ENCODE data around the gene TES.
A peak's percentile ranks its signal among the peaks of the same experiment; 100 is the strongest.

Gene TES

DNA sequence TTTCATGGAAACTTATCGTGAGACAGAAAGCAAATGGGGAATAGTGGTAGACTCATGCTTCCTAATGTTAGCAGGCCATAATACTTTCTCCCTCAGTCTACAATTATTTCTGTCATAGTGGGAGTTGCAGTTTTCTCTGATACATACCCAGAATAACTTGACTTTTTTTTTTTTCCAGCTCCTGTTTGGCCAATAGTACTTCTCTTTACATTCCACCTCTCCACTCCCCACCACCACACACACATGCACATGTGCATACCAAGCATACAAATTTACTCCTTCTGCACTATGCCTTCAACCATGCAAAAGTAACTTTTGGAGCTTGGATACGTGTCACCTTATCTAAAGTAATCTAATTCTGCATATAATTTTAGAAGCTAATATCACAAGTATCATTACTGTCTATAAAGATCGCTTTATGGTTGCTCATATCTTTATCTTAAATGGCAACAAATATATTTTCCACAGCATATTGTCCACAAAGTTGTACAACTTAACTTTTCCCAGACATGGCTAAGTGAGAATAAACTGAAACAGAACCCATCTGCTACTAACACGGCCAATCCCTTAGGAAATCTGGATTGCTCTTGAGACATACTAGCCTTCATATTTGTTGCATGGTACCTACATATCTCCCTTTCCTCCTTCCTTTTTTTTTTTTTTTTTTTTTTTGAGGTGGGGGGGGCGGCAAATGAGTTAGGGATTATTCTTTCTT lies 49.0 kb downstream of the TES start:
- TF ChIP-seq, protein P1, sequence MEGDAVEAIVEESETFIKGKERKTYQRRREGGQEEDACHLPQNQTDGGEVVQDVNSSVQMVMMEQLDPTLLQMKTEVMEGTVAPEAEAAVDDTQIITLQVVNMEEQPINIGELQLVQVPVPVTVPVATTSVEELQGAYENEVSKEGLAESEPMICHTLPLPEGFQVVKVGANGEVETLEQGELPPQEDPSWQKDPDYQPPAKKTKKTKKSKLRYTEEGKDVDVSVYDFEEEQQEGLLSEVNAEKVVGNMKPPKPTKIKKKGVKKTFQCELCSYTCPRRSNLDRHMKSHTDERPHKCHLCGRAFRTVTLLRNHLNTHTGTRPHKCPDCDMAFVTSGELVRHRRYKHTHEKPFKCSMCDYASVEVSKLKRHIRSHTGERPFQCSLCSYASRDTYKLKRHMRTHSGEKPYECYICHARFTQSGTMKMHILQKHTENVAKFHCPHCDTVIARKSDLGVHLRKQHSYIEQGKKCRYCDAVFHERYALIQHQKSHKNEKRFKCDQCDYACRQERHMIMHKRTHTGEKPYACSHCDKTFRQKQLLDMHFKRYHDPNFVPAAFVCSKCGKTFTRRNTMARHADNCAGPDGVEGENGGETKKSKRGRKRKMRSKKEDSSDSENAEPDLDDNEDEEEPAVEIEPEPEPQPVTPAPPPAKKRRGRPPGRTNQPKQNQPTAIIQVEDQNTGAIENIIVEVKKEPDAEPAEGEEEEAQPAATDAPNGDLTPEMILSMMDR (IDR thresholded peaks at IDR 0.05; ENCODE audit: insufficient read depth, low read depth, low read length, missing control alignments) = no peak
- no peak overlapping the region for H3K4me3 ChIP-seq (ENCODE audit: low read depth, low read length)
- no peak for DNase-seq (ENCODE audit: low read depth)

DNA sequence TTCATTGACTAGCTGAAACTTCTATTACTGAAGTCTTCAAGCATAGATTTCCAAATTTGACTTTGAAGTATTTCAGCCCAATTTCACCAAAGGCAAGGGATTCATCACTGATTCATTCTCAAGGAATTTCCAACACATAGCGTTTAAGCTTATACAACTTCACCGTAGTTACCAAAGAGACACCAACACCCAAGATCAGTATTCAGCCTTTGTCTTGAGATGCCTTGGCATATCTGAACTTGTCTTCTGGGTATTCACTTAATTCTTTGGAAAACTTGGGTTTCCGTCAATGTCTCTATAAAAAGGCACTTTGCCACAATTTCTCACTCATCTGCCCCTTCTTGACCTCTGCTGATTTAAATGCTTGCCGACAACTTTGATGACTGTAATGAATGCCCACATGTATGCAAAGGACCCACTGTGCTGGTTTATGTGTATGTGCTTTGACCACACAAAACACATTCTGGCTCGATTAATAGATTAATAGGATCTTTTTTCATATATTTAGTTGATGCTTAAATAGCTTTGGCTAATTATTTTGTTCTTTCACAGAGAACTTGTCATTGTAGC lies 49.6 kb downstream of the TES start:
- TF ChIP-seq, protein P1 (IDR thresholded peaks at IDR 0.05; ENCODE audit: insufficient read depth, low read depth, low read length, missing control alignments) = no peak
- no peak overlapping the region for H3K4me3 ChIP-seq (ENCODE audit: low read depth, low read length)
- DNase-seq (ENCODE audit: low read depth) = no peak

DNA sequence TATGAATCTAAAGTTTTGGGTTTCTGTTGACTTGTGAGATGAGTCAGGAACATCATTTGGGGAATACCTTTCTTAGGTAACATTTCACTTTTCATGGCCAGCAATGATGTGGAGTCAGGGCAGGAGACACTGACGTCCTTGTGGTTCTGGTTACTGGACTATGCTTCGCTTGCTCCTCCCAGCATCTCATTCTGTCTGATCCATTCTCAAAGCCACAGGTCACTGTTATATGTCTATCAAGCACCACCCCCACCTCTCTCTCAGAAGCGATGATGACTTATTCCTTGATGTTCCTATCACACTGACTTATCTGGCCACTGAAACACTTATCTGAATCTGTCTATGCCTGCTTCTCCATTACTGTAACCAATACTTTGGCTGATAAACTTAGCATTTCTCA lies 51.6 kb downstream of the TES start:
- peak; percentile 26 for DNase-seq (ENCODE audit: low read depth)
- H3K4me3 ChIP-seq (ENCODE audit: low read depth, low read length) = no peak overlapping the region
- TF ChIP-seq, protein P1 (IDR thresholded peaks at IDR 0.05; ENCODE audit: insufficient read depth, low read depth, low read length, missing control alignments) = no peak

DNA sequence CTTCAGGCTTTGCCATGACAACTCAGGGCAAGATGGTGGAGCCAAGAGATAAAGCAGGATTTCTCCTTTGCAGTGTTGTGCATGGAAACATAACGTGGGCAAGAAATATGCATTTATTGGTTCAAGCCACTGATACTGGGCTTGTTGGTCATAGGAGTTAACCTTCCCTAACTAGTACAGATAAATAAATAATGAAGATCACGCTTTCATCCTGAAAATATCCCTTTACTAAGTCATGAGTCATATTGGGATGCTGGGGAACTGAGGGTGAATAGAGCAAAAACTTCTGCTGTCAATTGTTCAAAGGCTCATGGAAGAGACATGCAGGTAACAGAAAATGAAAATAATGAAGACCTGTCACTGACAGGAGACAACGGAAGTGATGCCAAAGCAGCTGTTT lies 55.5 kb downstream of the TES start:
- DNase-seq (ENCODE audit: low read depth) = no peak
- TF ChIP-seq, protein P1 (IDR thresholded peaks at IDR 0.05; ENCODE audit: insufficient read depth, low read depth, low read length, missing control alignments) = no peak
- no peak overlapping the region for H3K4me3 ChIP-seq (ENCODE audit: low read depth, low read length)

DNA sequence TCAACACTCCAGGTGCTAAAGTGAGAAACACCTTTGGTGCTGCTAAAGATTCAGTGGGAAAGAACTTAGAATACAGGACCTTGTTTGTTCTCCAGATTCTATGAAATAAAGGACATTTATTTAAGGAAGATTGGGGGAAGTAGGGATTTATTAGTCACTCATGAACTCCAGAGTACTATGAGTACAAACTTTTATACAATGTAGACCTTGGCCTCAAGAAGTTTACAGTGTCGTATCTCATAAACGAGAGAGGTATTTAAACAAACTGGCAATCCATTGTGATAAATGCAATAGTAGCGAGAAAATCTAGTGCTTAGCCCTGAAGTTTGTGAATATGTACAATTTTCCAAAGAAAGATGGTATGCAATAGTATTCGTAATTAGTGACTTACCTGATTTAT lies 59.1 kb downstream of the TES start:
- DNase-seq (ENCODE audit: low read depth) = no peak
- no peak overlapping the region for H3K4me3 ChIP-seq (ENCODE audit: low read depth, low read length)
- TF ChIP-seq, protein P1 (IDR thresholded peaks at IDR 0.05; ENCODE audit: insufficient read depth, low read depth, low read length, missing control alignments) = no peak

DNA sequence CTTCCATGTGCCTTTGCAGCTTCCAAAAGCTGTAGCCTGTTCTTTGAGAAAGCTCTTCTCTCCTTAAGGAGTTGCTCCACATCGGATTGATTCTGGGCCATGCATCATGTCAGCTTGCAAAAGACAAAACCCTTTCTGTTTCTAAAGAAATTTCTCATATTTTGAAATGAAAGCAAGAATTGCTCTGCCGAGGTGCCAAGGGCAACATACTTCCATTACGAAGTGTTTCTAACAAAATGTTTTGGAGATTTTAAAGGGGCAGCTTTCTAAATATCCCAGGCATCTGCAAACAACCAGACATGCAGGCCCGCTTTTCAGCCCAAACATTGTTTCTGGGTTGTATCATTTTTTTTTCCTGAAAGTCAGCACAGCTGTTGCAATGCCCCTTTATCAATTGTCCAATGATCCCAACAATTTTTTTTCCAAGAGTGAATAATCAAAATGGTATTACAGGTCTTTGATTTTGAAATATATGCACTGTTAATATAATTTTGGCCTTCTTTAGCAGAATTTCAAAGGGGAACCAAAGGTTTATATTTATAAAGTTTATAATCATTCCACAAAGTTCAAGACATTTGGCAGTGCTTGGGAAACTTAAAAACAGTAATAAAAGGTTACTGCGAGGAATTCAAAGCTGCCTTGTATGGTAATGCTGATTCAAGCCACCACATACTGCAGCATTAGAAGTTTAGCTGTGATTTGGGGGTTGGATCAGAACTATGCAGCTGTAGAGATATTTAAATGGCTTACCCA lies 61.0 kb downstream of the TES start:
- no peak overlapping the region for H3K4me3 ChIP-seq (ENCODE audit: low read depth, low read length)
- TF ChIP-seq, protein P1 (IDR thresholded peaks at IDR 0.05; ENCODE audit: insufficient read depth, low read depth, low read length, missing control alignments) = no peak
- DNase-seq (ENCODE audit: low read depth) = no peak

All from GM12865 (cell line).